Subcutaneous adipose tissue (tissue), 4 donors: ENCODE data around the gene ADPRHL1. TPM values are rescaled to one million over a fixed set of nuclear protein-coding genes. Genes with fewer than 3 reads are reported as not detected.

Experiments
- small RNA-seq: library from RNA; depleted of rRNA; stranded (forward); fragments of <200 nt; gene quantifications from one replicate; pipeline ENCODE3, GENCODE V24; 2016
- total RNA-seq, 4 donors: library from RNA; depleted of rRNA; stranded (reverse); fragments of >200 nt; gene quantifications; one replicate each; pipeline ENCODE4 v1.1.0, GENCODE V29; 2016
- TF ChIP-seq, protein P1 (sequence below): fragments of 450-650 bp; IDR thresholded peaks from one replicate; pipeline ENCODE4 v1.5.1; 2016; ENCODE audit warnings: low read depth, mild to moderate bottlenecking, control low read depth, antibody characterized with exemption, moderate library complexity

ADPRHL1 gene
- total RNA-seq, 4 donors from 2014 or later, result 2.2 to 5.3 (median 2.9) TPM

DNA sequence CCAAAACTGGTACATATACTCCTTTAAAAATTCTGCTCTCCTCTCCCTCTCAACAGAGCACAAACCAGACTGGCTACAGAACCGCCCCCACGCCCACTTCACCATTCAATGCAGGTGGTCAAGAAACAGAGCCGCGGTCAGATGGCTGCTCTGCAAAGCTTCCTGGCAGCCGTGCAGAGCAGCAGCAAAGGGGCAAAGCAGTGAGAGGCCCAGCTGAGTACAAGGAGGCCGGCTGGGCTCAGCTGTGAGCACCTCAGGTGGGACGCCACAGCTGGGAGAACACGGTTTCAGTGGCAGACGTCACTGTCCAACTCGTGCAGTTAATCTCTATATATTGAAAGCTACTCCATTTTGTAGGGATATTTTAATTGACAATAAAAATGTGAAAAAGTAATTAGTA lies 97.7 kb downstream of the ADPRHL1 start:
- TF ChIP-seq, protein P1, sequence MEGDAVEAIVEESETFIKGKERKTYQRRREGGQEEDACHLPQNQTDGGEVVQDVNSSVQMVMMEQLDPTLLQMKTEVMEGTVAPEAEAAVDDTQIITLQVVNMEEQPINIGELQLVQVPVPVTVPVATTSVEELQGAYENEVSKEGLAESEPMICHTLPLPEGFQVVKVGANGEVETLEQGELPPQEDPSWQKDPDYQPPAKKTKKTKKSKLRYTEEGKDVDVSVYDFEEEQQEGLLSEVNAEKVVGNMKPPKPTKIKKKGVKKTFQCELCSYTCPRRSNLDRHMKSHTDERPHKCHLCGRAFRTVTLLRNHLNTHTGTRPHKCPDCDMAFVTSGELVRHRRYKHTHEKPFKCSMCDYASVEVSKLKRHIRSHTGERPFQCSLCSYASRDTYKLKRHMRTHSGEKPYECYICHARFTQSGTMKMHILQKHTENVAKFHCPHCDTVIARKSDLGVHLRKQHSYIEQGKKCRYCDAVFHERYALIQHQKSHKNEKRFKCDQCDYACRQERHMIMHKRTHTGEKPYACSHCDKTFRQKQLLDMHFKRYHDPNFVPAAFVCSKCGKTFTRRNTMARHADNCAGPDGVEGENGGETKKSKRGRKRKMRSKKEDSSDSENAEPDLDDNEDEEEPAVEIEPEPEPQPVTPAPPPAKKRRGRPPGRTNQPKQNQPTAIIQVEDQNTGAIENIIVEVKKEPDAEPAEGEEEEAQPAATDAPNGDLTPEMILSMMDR, result no peak

GRCh38 chr13:113354831-113355610 lies 98.3 kb downstream of the ADPRHL1 start:
- TF ChIP-seq, protein P1, result no peak

- TF ChIP-seq, protein P1, result no peak
Measured at GRCh38 chr13:113353254-113353653, 100.0 kb downstream of the ADPRHL1 start.

DNA sequence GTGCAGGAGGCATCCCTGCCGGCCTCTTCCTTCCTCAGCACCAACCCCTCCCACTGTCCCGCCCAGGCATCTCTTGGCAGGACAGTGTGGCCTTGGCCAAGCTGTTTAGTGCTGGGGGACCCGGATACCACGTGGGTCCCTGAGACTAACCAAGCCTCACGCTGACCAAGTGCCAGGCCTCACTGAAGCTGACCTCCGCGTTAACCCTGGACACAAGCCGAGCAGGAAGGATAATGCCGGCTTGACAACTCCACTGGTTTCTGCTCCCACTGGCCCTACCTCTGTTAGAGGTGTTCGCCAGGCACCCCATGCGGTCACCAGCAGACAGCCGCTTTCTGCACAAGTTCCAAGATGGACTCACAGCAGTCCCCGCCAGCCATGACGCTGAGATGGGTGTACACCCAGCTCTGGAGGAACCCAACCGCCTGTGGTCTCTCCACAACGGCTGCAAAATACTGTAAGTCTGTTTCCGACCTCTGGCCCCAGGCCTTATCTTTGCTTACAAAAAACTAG lies 101.7 kb downstream of the ADPRHL1 start:
- TF ChIP-seq, protein P1, result no peak

- TF ChIP-seq, protein P1, result no peak
Measured at GRCh38 chr13:113350938-113351335, 102.4 kb downstream of the ADPRHL1 start.

GRCh38 chr13:113350065-113350937 lies 103.0 kb downstream of the ADPRHL1 start:
- TF ChIP-seq, protein P1, result no peak

Small RNAs within 50 kb of the gene (small RNA-seq; reads per million reads assigned to genes)
- gene RNU1-16P, result 0.36 reads per million

Other genes with a start within 250 kb of the ADPRHL1 start
- 10 to 100 TPM; 38.4 to 61.7 (median 46.0) TPM for gene PCID2, start 244.8 kb downstream of the ADPRHL1 start, total RNA-seq
- 100 to 1,000 TPM; 106 to 143 (median 122) TPM for gene CUL4A, start 243.9 kb downstream of the ADPRHL1 start, total RNA-seq
- gene LAMP1, start 156.2 kb downstream of the ADPRHL1 start, total RNA-seq, result 100 to 1,000 TPM; 106 to 178 (median 125) TPM
- 1 to 10 TPM; 2.2 to 5.8 (median 4.1) TPM for gene GRTP1, start 89.4 kb downstream of the ADPRHL1 start, total RNA-seq
- 10 to 100 TPM; 15.1 to 22.2 (median 18.8) TPM for gene DCUN1D2, start 37.2 kb upstream of the ADPRHL1 start, total RNA-seq
- 10 to 100 TPM; 26.2 to 59.5 (median 27.8) TPM for gene TFDP1, start 131.3 kb upstream of the ADPRHL1 start, total RNA-seq
- not detected for gene ATP4B, start 204.7 kb upstream of the ADPRHL1 start, total RNA-seq
- not detected for gene GRK1, start 213.7 kb upstream of the ADPRHL1 start, total RNA-seq